ENCODE measurements around the gene RREB1.

The RREB1 gene

DNA sequence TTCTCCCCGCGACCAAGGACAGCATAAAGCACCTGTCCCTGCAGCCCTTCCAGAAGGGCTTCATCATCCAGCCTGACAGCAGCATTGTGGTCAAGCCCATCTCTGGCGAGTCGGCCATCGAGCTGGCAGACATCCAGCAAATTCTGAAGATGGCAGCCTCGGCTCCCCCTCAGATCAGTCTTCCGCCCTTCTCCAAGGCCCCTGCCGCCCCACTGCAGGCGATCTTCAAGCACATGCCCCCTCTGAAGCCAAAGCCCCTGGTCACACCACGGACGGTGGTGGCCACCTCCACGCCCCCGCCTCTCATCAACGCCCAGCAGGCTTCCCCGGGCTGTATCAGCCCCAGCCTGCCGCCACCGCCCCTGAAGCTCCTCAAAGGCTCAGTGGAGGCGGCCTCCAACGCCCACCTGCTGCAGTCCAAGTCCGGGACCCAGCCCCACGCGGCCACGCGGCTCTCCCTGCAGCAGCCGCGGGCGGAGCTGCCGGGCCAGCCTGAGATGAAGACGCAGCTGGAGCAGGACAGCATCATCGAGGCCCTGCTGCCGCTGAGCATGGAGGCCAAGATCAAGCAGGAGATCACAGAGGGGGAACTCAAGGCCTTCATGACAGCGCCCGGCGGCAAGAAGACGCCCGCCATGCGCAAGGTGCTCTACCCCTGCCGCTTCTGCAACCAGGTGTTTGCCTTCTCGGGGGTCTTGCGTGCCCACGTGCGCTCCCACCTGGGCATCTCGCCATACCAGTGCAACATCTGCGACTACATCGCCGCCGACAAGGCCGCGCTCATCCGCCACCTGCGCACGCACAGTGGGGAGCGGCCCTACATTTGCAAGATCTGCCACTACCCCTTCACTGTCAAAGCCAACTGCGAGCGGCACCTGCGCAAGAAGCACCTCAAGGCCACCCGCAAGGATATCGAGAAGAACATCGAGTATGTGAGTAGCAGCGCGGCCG lies 121.9 kb downstream of the RREB1 start:
- no peak for DNase-seq

- no peak for DNase-seq
Measured at GRCh38 chr6:7230327-7230691, 122.5 kb downstream of the RREB1 start.

- DNase-seq, result no peak
Measured at GRCh38 chr6:7230956-7231713, 123.4 kb downstream of the RREB1 start.

GRCh38 chr6:7232351-7232750 lies 124.6 kb downstream of the RREB1 start:
- DNase-seq, result no peak

- DNase-seq, result no peak
Measured at GRCh38 chr6:7234547-7234946, 126.8 kb downstream of the RREB1 start.

- peak in 1 of 2 experiments; percentile 20 for DNase-seq
Measured at GRCh38 chr6:7235712-7236305, 128.0 kb downstream of the RREB1 start.

GRCh38 chr6:7236306-7237209 lies 128.8 kb downstream of the RREB1 start:
- DNase-seq, result no peak

GRCh38 chr6:7237653-7238188 lies 130.0 kb downstream of the RREB1 start:
- no peak for DNase-seq

DNA sequence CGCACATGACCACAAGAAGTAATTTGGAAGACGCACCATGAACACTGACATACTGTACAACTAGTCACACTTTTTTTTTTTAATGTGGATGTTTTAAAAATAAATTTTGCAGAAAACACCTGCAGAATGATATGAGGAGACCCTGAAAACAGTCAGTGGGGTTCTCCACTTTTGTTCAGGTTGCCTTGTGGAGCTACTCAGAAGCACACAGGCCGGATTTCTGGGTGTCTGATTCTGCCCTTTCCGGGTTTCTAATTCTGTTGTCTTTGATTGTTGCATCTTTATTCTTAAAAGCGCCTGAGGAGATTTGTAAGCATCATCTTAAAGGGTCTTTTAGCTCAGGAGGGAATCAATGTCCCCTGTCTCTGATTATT lies 130.8 kb downstream of the RREB1 start:
- no peak for DNase-seq

GRCh38 chr6:7238900-7239589 lies 131.3 kb downstream of the RREB1 start:
- peak; percentile 81 to 90 for DNase-seq

DNA sequence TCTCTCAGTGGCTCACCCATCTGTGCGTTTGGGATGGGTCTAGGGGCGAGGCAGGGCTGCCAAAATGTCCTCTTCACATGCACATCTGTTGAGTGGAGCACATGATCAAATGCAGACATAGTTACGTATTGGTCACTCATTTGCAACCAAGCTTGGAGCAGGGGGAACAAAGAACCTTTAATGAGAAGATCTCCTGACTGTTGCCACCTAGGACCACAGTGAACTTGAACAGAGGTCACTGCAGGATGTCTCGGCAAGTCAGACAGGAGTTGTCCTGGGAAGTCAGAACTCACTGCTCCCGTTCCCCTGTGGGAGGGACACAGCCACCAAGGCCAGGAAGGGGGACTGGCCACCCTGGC lies 131.8 kb downstream of the RREB1 start:
- no peak for DNase-seq

DNA sequence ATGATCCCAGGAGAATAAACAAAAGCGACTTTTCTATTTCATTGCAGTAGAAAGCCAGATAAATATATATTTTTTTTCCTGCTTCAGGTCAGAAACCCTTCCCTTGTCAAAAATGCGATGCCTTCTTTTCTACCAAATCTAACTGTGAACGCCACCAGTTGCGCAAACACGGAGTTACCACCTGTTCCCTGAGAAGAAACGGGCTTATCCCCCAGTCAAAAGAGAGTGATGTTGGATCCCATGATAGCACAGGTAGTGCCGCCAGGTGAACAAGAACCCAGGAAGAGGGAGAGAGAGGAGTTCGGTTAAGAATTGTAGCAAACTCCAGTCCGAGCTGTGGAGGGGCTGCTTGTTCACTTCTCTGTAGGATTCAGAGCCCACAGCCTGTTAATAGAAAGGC lies 132.6 kb downstream of the RREB1 start:
- no peak for DNase-seq

DNA sequence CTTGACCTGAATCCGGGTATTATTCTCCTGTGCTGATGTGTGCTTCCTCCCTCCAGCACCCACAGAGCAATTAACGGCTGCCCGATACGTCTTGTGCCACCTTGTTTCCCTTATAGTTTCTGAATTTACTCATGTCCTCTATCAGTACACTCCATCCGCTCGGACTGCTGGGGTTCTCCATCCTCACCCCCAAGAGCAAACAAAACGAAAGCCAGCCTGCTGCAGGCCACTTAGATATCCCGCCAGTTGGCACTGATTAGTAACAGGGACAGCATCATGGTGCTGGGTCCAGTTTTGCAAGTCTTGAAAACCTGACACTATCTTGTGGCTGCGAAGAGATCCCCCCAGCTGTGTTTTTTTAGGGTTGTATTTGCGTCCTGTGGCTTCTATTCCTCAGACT lies 133.4 kb downstream of the RREB1 start:
- DNase-seq, result no peak

GRCh38 chr6:7241709-7242645 lies 134.2 kb downstream of the RREB1 start:
- DNase-seq, result no peak

DNA sequence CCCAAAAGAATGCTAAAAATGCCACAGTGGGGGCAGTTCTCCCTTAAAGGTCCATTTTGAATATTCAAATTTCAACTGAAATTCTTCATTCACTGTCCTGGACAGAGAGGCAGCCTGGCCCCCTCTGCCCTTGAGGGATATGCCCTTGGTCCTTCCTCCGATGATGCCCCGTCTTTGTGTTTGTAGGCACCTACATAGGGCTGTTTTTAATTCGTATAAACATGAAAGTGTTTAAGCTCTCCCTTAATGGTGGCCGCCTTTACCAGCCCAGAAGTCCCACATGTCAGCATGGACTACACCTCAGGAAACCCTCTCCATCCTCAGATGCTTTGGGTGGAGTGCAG lies 135.0 kb downstream of the RREB1 start:
- DNase-seq, result no peak

- peak; percentile 12 to 38 for DNase-seq
Measured at GRCh38 chr6:7243179-7243981, 135.6 kb downstream of the RREB1 start.

DNA sequence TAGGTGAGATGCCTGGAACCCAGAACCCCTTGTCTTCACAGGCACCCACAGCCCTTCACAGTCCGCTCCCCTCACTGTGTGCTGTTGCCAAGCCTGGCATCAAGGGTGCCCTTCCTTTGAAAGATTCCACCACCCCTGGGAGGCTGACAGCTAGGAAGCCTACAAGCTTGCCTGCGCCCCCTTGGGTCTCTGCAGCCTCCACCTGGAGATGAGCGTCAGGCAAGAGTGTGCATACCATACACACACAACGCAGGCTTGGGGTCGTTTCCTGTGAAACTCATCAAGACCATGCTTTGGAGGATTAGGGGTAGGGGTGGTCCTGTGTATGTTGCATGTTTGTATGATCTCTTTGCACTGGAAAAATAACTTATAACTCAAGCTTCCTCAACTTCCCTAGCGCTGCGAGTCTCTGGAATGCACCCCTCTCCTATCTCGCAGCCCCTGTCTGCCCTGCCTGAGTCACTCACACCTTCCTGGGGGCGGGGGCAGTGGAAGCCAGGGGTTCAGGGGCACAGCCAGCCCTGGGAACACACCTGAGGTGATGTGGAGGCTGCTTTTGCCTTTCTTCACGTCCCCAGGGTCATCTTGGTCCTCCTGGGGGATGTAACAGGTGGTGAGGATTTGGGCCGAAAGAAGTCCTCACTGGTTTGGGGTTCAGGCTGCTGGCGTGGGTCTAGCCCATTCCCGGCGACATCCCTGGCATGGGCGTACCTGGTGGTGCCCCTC lies 138.1 kb downstream of the RREB1 start:
- no peak for DNase-seq

DNA sequence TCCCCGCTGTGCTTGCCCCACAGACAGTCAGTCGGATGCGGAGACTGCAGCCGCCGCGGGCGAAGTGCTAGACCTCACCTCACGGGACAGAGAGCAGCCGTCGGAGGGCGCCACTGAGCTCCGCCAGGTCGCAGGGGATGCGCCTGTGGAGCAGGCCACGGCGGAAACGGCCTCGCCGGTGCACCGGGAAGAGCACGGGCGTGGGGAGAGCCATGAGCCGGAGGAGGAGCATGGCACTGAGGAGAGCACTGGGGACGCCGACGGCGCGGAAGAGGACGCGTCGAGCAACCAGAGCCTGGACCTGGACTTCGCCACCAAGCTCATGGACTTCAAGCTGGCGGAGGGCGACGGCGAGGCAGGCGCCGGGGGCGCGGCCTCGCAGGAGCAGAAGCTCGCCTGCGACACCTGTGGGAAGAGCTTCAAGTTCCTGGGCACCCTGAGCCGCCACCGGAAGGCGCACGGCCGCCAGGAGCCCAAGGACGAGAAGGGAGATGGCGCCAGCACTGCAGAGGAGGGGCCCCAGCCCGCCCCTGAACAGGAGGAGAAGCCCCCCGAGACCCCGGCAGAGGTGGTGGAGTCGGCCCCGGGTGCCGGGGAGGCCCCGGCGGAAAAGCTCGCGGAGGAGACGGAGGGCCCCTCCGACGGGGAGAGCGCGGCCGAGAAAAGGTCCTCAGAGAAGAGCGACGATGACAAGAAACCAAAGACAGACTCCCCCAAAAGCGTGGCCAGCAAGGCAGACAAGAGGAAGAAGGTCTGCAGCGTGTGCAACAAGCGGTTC lies 138.8 kb downstream of the RREB1 start:
- no peak for DNase-seq

GRCh38 chr6:7247179-7247456 lies 139.4 kb downstream of the RREB1 start:
- no peak for DNase-seq
